A549 (cell line): ENCODE measurements around the gene TRAPPC12. TPM values are rescaled to one million over a fixed set of nuclear protein-coding genes. Genes with fewer than 3 reads are reported as not detected.

ENCODE experiments used
- ATAC-seq, 2 experiments: fragments of 200-7000 bp in 1 of 2; fragments of >200 bp in 1 of 2; cut with Nextera tagmentation in 1 of 2; cut with Tn5 transposase in 1 of 2; 3 replicates each; pipeline versions ENCODE4 v1.8.0 to v1.9.1; 2018 to 2020; ENCODE audit warnings: mild to moderate bottlenecking in 1 of 2, moderate library complexity in 1 of 2
- CTCF ChIA-PET: fragments of 300-600 bp; sonication (Branson Sonifier 250); formaldehyde crosslinking; extraction: SDS; loops from one replicate; lab custom pipeline; 2021; ENCODE audit warnings: antibody characterized with exemption, inconsistent platforms; lab: Yijun Ruan, JAX
- POLR2A ChIA-PET: fragments of 350-600 bp; formaldehyde crosslinking; extraction: SDS; loops from one replicate; lab custom pipeline; 2021; ENCODE audit warnings: antibody characterized with exemption, inconsistent platforms; lab: Yijun Ruan, JAX
- DNase-seq, 2 experiments: peaks; one replicate each; pipeline versions ENCODE4 v3.0.0 to v3.0.0-alpha.2; 2011 to 2016; ENCODE audit warnings: low read depth in 1 of 2, low spot score in 1 of 2
- FAIRE-seq: peaks from 2 replicates; lab custom pipeline; 2011; peaks lifted over from hg19 to GRCh38; lab: Jason Lieb, UNC
- H3K27ac ChIP-seq, 2 experiments: fragments of >200 bp; sonication (Bioruptor Twin); formaldehyde crosslinking; 3 replicates each; pipeline ENCODE4 v1.5.1; 2016 to 2017
- H3K4me1 ChIP-seq: fragments of >200 bp; sonication (Bioruptor Twin); formaldehyde crosslinking; 3 replicates; pipeline ENCODE4 v1.6.1; 2016
- H3K4me2 ChIP-seq: fragments of >200 bp; sonication (Bioruptor Twin); formaldehyde crosslinking; 3 replicates; pipeline ENCODE4 v1.6.1; 2016
- H3K4me3 ChIP-seq: fragments of >200 bp; sonication (Bioruptor Twin); formaldehyde crosslinking; 3 replicates; pipeline ENCODE4 v1.5.1; 2016
- H3K9me3 ChIP-seq: fragments of >200 bp; sonication (Bioruptor Twin); formaldehyde crosslinking; 3 replicates; pipeline ENCODE4 v1.6.1; 2016
- CBX8 ChIP-seq: fragments of 200-600 bp; sonication (generic); IDR thresholded peaks from 2 replicates; pipeline ENCODE4 v1.6.1; 2016
- CHD4 ChIP-seq: fragments of 200-600 bp; sonication (generic); IDR thresholded peaks from 2 replicates; pipeline ENCODE4 v1.6.1; 2016; ENCODE audit warnings: antibody characterized with exemption, mild to moderate bottlenecking, borderline replicate concordance
- ESRRA ChIP-seq: fragments of 150-350 bp; IDR thresholded peaks from 2 replicates; pipeline ENCODE4 v1.6.1; 2014; ENCODE audit warnings: mild to moderate bottlenecking, low read length, borderline replicate concordance
- FOSL2 ChIP-seq, 2 experiments: fragments of 450-650 bp in 1 of 2; fragments of >200 bp in 1 of 2; sonication (Bioruptor Twin) in 1 of 2; formaldehyde crosslinking; IDR thresholded peaks; 2 replicates each; pipeline versions ENCODE4 v1.5.0 to v1.6.1; 2016 to 2020; ENCODE audit warnings: mild to moderate bottlenecking in 1 of 2, moderate library complexity in 1 of 2
- GATA3 ChIP-seq: IDR thresholded peaks from 2 replicates; pipeline ENCODE4 v1.6.1; 2012; ENCODE audit warnings: borderline replicate concordance
- HDAC2 ChIP-seq: fragments of 200-600 bp; sonication (generic); IDR thresholded peaks from 2 replicates; pipeline ENCODE4 v1.6.1; 2016
- HOXB13 ChIP-seq: fragments of 250-450 bp; sonication (Bioruptor Pico); IDR thresholded peaks from 2 replicates; pipeline ENCODE4 v1.5.0; 2020; ENCODE audit warnings: low read depth, mild to moderate bottlenecking, moderate library complexity
- HOXB5 ChIP-seq: fragments of 250-450 bp; sonication (Bioruptor Pico); IDR thresholded peaks from 2 replicates; pipeline ENCODE4 v1.5.0; 2020; ENCODE audit warnings: mild to moderate bottlenecking, moderate library complexity
- NFE2L2 ChIP-seq: fragments of 150-350 bp; conservative IDR thresholded peaks from 2 replicates; pipeline ENCODE4 v1.6.1; 2014; ENCODE audit warnings: low read length
- NR3C1 ChIP-seq: fragments of >200 bp; sonication (Bioruptor Twin); formaldehyde crosslinking; IDR thresholded peaks from 3 replicates; pipeline ENCODE4 v1.6.1; 2017
- PHF8 ChIP-seq: fragments of 200-600 bp; sonication (generic); IDR thresholded peaks from 2 replicates; pipeline ENCODE4 v1.6.1; 2016; ENCODE audit warnings: low read depth, mild to moderate bottlenecking, antibody characterized with exemption, moderate library complexity, borderline replicate concordance
- RFX5 ChIP-seq: fragments of 450-650 bp; IDR thresholded peaks from 2 replicates; pipeline ENCODE4 v1.7.1; 2014; ENCODE audit warnings: antibody characterized with exemption, mild to moderate bottlenecking, moderate library complexity
- SMC3 ChIP-seq: fragments of >200 bp; sonication (Bioruptor Twin); formaldehyde crosslinking; IDR thresholded peaks from 3 replicates; pipeline ENCODE4 v1.6.1; 2018; ENCODE audit warnings: inconsistent platforms
- ZSCAN20 ChIP-seq: fragments of 250-450 bp; sonication (Bioruptor Pico); IDR thresholded peaks from 2 replicates; pipeline ENCODE4 v1.8.0; 2022; ENCODE audit warnings: mild to moderate bottlenecking, moderate library complexity
- WGBS: methylation state at CpG from one replicate; pipeline ENCODE4 v1.1.6; 2017; ENCODE audit errors: missing lambda C conversion rate; 5-methylcytosine and 5-hydroxymethylcytosine counted together
- polyA plus RNA-seq, 4 experiments: library from polyadenylated mRNA; depleted of rRNA in 3 of 4; stranded (reverse); fragments of >200 nt; fragmentation: RNase III in 1 of 4; extraction: RNeasy Plus Mini Kit Qiagen cat#74134 plus additional on column Dnase treatment in 1 of 4; gene quantifications; 2 replicates in 3 of 4; 3 replicates in 1 of 4; pipeline ENCODE4 v1.2.3, GENCODE V29; 2011 to 2017
- TF ChIP-seq, protein P1 (sequence below): fragments of 250-450 bp; sonication (Bioruptor Pico); IDR thresholded peaks from 2 replicates; pipeline ENCODE4 v1.5.0; 2020; ENCODE audit warnings: low read depth, mild to moderate bottlenecking, moderate library complexity
- TF ChIP-seq, protein P2 (sequence below): fragments of >200 bp; sonication (Bioruptor Twin); formaldehyde crosslinking; IDR thresholded peaks from 3 replicates; pipeline ENCODE4 v1.6.1; 2016
- TF ChIP-seq, protein P3 (sequence below): fragments of 200-600 bp; sonication (generic); IDR thresholded peaks from 2 replicates; pipeline ENCODE4 v1.6.1; 2016; ENCODE audit warnings: antibody characterized with exemption, mild to moderate bottlenecking, moderate library complexity
- TF ChIP-seq, protein P4 (sequence below): IDR thresholded peaks from 2 replicates; pipeline ENCODE4 v1.6.1; 2012
- TF ChIP-seq, protein P5 (sequence below): fragments of 250-450 bp; sonication (Bioruptor Pico); IDR thresholded peaks from 2 replicates; pipeline ENCODE4 v1.5.0; 2021; ENCODE audit warnings: mild to moderate bottlenecking, moderate library complexity, borderline replicate concordance

The TRAPPC12 gene
- polyA plus RNA-seq, 2 of the 4 experiments (the other 2 are of a cell fraction), result 42.3 to 55.0 TPM

DNA sequence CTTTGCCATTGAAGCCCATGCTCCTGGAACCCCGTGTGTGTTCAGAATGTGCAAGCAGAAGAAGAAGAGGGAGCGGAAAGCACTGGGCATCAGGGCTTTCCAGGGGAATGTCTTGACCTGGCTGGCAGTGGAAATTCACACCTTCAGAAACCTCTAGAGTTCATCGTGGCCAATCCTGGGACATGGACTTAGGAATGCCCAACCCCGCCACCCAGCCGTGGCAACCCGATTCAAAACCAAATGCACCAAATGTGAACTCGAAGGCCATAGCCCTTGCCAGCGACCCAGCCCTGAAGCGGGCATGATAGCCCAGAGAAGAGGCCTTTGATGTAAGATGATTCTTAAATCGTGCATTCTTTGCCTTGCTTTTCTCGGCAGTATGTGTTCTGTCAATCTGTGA is 70.4 kb downstream of the TRAPPC12 start:
- Histone ChIP-seq H3K4me3 (no peak overlapping the region), H3K27ac (no peak overlapping the region), H3K9me3 (no peaks in the 10 kb centered on the region), H3K4me2 (no peak overlapping the region), H3K4me1 (no peaks in the 10 kb centered on the region)
- ChIA-PET CTCF (interaction anchor here (1.0 to 4.9 kb wide), 3 partner anchors 11 to 26 kb away, joined by 4 to 64 read pairs (median 28); no protein-coding TSS in a partner anchor), POLR2A (no interaction called here)
- FAIRE-seq (no peak), ATAC-seq (no peak)
- TF ChIP-seq ESRRA, result no peak
- no peak for TF ChIP-seq CHD4
- TF ChIP-seq, protein P1, sequence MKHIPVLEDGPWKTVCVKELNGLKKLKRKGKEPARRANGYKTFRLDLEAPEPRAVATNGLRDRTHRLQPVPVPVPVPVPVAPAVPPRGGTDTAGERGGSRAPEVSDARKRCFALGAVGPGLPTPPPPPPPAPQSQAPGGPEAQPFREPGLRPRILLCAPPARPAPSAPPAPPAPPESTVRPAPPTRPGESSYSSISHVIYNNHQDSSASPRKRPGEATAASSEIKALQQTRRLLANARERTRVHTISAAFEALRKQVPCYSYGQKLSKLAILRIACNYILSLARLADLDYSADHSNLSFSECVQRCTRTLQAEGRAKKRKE, result no peak
- no peak for TF ChIP-seq HDAC2
- no peak for TF ChIP-seq ZSCAN20 (CRISPR knock-in tag)
- TF ChIP-seq, protein P2, sequence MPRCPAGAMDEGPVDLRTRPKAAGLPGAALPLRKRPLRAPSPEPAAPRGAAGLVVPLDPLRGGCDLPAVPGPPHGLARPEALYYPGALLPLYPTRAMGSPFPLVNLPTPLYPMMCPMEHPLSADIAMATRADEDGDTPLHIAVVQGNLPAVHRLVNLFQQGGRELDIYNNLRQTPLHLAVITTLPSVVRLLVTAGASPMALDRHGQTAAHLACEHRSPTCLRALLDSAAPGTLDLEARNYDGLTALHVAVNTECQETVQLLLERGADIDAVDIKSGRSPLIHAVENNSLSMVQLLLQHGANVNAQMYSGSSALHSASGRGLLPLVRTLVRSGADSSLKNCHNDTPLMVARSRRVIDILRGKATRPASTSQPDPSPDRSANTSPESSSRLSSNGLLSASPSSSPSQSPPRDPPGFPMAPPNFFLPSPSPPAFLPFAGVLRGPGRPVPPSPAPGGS, result no peak
- TF ChIP-seq, protein P3, sequence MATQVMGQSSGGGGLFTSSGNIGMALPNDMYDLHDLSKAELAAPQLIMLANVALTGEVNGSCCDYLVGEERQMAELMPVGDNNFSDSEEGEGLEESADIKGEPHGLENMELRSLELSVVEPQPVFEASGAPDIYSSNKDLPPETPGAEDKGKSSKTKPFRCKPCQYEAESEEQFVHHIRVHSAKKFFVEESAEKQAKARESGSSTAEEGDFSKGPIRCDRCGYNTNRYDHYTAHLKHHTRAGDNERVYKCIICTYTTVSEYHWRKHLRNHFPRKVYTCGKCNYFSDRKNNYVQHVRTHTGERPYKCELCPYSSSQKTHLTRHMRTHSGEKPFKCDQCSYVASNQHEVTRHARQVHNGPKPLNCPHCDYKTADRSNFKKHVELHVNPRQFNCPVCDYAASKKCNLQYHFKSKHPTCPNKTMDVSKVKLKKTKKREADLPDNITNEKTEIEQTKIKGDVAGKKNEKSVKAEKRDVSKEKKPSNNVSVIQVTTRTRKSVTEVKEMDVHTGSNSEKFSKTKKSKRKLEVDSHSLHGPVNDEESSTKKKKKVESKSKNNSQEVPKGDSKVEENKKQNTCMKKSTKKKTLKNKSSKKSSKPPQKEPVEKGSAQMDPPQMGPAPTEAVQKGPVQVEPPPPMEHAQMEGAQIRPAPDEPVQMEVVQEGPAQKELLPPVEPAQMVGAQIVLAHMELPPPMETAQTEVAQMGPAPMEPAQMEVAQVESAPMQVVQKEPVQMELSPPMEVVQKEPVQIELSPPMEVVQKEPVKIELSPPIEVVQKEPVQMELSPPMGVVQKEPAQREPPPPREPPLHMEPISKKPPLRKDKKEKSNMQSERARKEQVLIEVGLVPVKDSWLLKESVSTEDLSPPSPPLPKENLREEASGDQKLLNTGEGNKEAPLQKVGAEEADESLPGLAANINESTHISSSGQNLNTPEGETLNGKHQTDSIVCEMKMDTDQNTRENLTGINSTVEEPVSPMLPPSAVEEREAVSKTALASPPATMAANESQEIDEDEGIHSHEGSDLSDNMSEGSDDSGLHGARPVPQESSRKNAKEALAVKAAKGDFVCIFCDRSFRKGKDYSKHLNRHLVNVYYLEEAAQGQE, result no peak
- no peak for TF ChIP-seq HOXB13
- no peak for TF ChIP-seq PHF8
- no peak for TF ChIP-seq NFE2L2
- TF ChIP-seq RFX5, result no peak
- TF ChIP-seq, protein P4, sequence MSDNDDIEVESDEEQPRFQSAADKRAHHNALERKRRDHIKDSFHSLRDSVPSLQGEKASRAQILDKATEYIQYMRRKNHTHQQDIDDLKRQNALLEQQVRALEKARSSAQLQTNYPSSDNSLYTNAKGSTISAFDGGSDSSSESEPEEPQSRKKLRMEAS, result no peak
- no peak for TF ChIP-seq HOXB5 (CRISPR knock-in tag)
- TF ChIP-seq CBX8, result no peak
- TF ChIP-seq, all 56 proteins: peak for 0
- no peak for DNase-seq
- WGBS, result 89% methylated on average over 11 of the region's 11 CpGs

DNA sequence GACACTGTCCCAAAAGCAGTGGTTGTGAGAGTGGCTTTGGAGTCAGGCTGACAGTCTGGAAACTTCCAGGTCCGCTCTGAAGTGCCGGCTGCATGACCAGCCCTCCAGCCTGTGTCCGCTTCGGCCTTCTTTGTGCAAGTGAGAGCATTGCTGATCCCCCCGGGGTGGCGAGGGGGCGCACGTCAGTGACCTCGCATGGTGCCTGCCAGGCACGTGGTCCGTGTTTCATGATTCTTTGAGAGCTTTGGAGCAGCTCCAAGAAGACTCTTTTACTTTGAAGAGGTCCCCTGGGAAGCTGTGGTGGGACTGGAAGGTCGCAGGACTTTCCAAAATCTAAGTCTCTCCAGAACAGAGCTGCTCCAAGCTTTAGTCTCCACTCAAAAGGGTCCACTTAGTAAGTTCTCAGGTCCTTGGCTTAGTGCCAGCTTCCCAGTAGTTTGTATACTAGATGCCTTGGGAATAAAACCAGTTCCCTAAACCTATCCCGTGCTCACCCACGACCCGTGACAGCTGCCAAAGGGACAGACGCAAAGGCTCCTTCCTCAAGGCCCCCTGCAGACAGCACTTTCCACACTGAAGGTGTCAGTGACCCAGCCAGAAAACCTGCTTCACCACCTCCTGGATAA is 71.0 kb downstream of the TRAPPC12 start:
- no peak for ATAC-seq
- Histone ChIP-seq H3K9me3 (no peaks in the 10 kb centered on the region), H3K27ac (no peak overlapping the region), H3K4me2 (no peak overlapping the region), H3K4me3 (no peak overlapping the region), H3K4me1 (no peaks in the 10 kb centered on the region)
- TF ChIP-seq SMC3, result no peak
- TF ChIP-seq, protein P5, sequence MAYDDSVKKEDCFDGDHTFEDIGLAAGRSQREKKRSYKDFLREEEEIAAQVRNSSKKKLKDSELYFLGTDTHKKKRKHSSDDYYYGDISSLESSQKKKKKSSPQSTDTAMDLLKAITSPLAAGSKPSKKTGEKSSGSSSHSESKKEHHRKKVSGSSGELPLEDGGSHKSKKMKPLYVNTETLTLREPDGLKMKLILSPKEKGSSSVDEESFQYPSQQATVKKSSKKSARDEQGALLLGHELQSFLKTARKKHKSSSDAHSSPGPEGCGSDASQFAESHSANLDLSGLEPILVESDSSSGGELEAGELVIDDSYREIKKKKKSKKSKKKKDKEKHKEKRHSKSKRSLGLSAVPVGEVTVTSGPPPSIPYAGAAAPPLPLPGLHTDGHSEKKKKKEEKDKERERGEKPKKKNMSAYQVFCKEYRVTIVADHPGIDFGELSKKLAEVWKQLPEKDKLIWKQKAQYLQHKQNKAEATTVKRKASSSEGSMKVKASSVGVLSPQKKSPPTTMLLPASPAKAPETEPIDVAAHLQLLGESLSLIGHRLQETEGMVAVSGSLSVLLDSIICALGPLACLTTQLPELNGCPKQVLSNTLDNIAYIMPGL, result no peak
- no peak for TF ChIP-seq FOSL2 (IDR thresholded peaks at IDR 0.05)
- no peak for TF ChIP-seq FOSL2 (CRISPR knock-in tag; IDR thresholded peaks at IDR 0.05)
- TF ChIP-seq GATA3, result no peak
- TF ChIP-seq NR3C1, result no peak
- DNase-seq, result no peak
- FAIRE-seq, result no peak
- 92% methylated on average over 15 of the region's 16 CpGs for WGBS
- CTCF ChIA-PET, result interaction anchor here (0.6 to 4.9 kb wide), 3 partner anchors 13 to 172 kb away, joined by 3 to 64 read pairs (median 4); no protein-coding TSS in a partner anchor
- POLR2A ChIA-PET, result no interaction called here
